Heart right ventricle (tissue), 16 donors: ENCODE results near the gene SLC22A23. TPM values are rescaled to one million over a fixed set of nuclear protein-coding genes. Genes with fewer than 3 reads are reported as not detected.

Experiments
- ATAC-seq, 8 donors: fragments of 200-7000 bp; cut with Tn5 transposase; one replicate each; pipeline ENCODE4 v1.9.1; 2020; ENCODE audit warnings: mild to moderate bottlenecking in 8 of 8, moderate library complexity in 8 of 8, moderate number of reproducible peaks in 1 of 8
- DNase-seq, 2 donors: peaks; one replicate each; pipeline ENCODE4 v3.0.0-alpha.2; 2020
- H3K27ac ChIP-seq, 10 donors: fragments of 200-600 bp; sonication (generic) in 2 of 10; one replicate each; pipeline versions ENCODE4 v1.5.0 to v1.8.0; 2020 to 2022; ENCODE audit warnings: mild to moderate bottlenecking in 3 of 10
- H3K27me3 ChIP-seq, 7 donors: fragments of 200-600 bp; one replicate each; pipeline ENCODE4 v1.8.0; 2021 to 2022; ENCODE audit warnings: mild to moderate bottlenecking in 2 of 7
- H3K36me3 ChIP-seq, 9 donors: fragments of 200-600 bp; sonication (generic) in 1 of 9; one replicate each; pipeline versions ENCODE4 v1.5.0 to v1.8.0; 2020 to 2022; ENCODE audit warnings: mild to moderate bottlenecking in 2 of 9
- H3K4me1 ChIP-seq, 9 donors: fragments of 200-600 bp; sonication (generic) in 1 of 9; one replicate each; pipeline versions ENCODE4 v1.5.0 to v1.8.0; 2020 to 2022; ENCODE audit warnings: mild to moderate bottlenecking in 4 of 9
- H3K4me3 ChIP-seq, 10 donors: fragments of 200-600 bp; sonication (generic) in 2 of 10; one replicate each; pipeline versions ENCODE4 v1.5.0 to v1.8.0; 2020 to 2022; ENCODE audit warnings: mild to moderate bottlenecking in 7 of 10, moderate library complexity in 2 of 10
- H3K9me3 ChIP-seq, 11 donors: fragments of 200-600 bp in 10 of 11; sonication (generic) in 2 of 11; one replicate each; pipeline versions ENCODE4 v1.5.0 to v1.8.0; 2013 to 2022; ENCODE audit warnings: mild to moderate bottlenecking in 2 of 11, control low read depth in 1 of 11, moderate library complexity in 1 of 11
- CTCF ChIP-seq, 9 donors: fragments of 200-600 bp; sonication (generic) in 2 of 9; IDR thresholded peaks; one replicate each; pipeline versions ENCODE4 v1.5.0 to v1.8.0; 2021 to 2022; ENCODE audit warnings: antibody characterized with exemption in 9 of 9, mild to moderate bottlenecking in 5 of 9, moderate library complexity in 1 of 9
- WGBS, 2 donors: extraction: QIAGEN DNeasy Blood & Tissue Kit; methylation state at CpG; one replicate each; pipeline ENCODE4 v1.1.7; 2013; ENCODE audit warnings: inconsistent platforms in 1 of 2; 5-methylcytosine and 5-hydroxymethylcytosine counted together
- intact Hi-C, 10 donors: fragments of 100-400 bp; cut with DNase I; formaldehyde crosslinking; loops; one replicate each; pipeline versions ENCODE4 v1.11.1 to v1.14.2; 2022
- polyA plus RNA-seq, 2 donors: library from polyadenylated mRNA; stranded (reverse); fragments of 200-250 nt; gene quantifications; one replicate each; pipeline ENCODE4 v1.2.3, GENCODE V29; 2013
- total RNA-seq, 10 donors: library from RNA; stranded (reverse); fragmentation: NEBNext Ultra II Directional in 3 of 10; extraction: Animal tissue kit (Norgen Biotek cat#: 25700) in 3 of 10; gene quantifications; one replicate each; pipeline versions ENCODE4 v1.2.1 to v1.2.4, GENCODE V29; 2021 to 2023
- donor health status: Arrhythmogenic right ventricular cardiomyopathy.
- donor health status: ischemic (EF 13 %, LVEDD 7.1; RV severe dilation, severe dysfunction).
- donor health status: healthy with polysubstance abuse.
- donor health status: DM: no; HTN: yes; CAD: no.
- donor health status: DM: no; HTN: no; CAD: no.
- donor health status: ischemic (EF 25% LVEDD 6.9; RV normal size, moderate dysfunction).
- donor health status: ischemic (EF 25% LVEDD 5.7; RV mildly dilated, moderate dysfunction).
- donor health status: healthy.
- donor health status: DM: yes; HTN: yes; CAD: no.
- donor health status: Ischemic cardiomyopathy.
- donor health status: ischemic (EF 35%, LVEDD 5.7; RV mildly dilated, moderate dysfunction).
- donor health status: nonischemic (EF 11% LVEDD 7.7; RV severe dilation, severe dysfunction).
- donor health status: DM: yes; HTN: yes; CAD: no.
- donor health status: PGD.
- donor health status: ischemic (EF 29% LVEDD 5.4; RV normal size, mild dysfunction).
- donor health status: nonischemic (EF 23%, LVEDD 6.1; RV moderate dilation, normal function).

SLC22A23 gene
- total and polyA plus RNA-seq, 12 donors = 1.9 to 7.8 (median 5.1) TPM

- no peak for ATAC-seq
- intact Hi-C loops = no loop called here
- Histone ChIP-seq H3K9me3 (peaks cover 0 to 2% (median 0%) of the 10 kb centered on the region in 11 donors), H3K4me1 (peaks cover 0 to 2% (median 0%) of the 10 kb centered on the region in 9 donors), H3K4me3 (no peak overlapping the region), H3K27me3 (no peaks in the 10 kb centered on the region), H3K36me3 (no peaks in the 10 kb centered on the region), H3K27ac (no peak overlapping the region)
- no peak for DNase-seq
- TF ChIP-seq CTCF (IDR thresholded peaks at IDR 0.05) = no peak
- 92 to 97% methylated on average over 10 of the region's 10 CpGs for WGBS, 2 donors
Observed at GRCh38 chr6:3308106-3308505, 148.7 kb downstream of the SLC22A23 start.

GRCh38 chr6:3307436-3307835 lies 149.4 kb downstream of the SLC22A23 start:
- Histone ChIP-seq H3K27me3 (no peaks in the 10 kb centered on the region), H3K27ac (no peak overlapping the region), H3K36me3 (no peaks in the 10 kb centered on the region), H3K4me1 (no peaks in the 10 kb centered on the region), H3K4me3 (no peak overlapping the region), H3K9me3 (peaks cover 0 to 8% (median 0%) of the 10 kb centered on the region in 11 donors)
- DNase-seq (no peak), ATAC-seq (no peak)
- intact Hi-C loops = no loop called here
- WGBS, 2 donors = 92 to 93% methylated on average over 12 of the region's 12 CpGs
- TF ChIP-seq CTCF (IDR thresholded peaks at IDR 0.05) = no peak

- DNase-seq (no peak), ATAC-seq (no peak)
- H3K9me3 ChIP-seq = peaks cover 0 to 13% (median 0%) of the 10 kb centered on the region in 11 donors
- 90 to 95% methylated on average over 10 of the region's 10 CpGs for WGBS, 2 donors
- no peaks in the 10 kb centered on the region for H3K4me1 ChIP-seq
- intact Hi-C loops = no loop called here
- no peak overlapping the region for H3K27ac ChIP-seq
- H3K4me3 ChIP-seq = no peak overlapping the region
- TF ChIP-seq CTCF (IDR thresholded peaks at IDR 0.05) = no peak
- no peaks in the 10 kb centered on the region for H3K36me3 ChIP-seq
- H3K27me3 ChIP-seq = no peaks in the 10 kb centered on the region
Observed at GRCh38 chr6:3306848-3307247, 150.0 kb downstream of the SLC22A23 start.

GRCh38 chr6:3305831-3306230 lies 151.0 kb downstream of the SLC22A23 start:
- no peaks in the 10 kb centered on the region for H3K36me3 ChIP-seq
- H3K9me3 ChIP-seq = peaks cover 0 to 17% (median 0%) of the 10 kb centered on the region in 11 donors
- H3K4me1 ChIP-seq = no peaks in the 10 kb centered on the region
- DNase-seq (no peak), ATAC-seq (no peak)
- TF ChIP-seq CTCF (IDR thresholded peaks at IDR 0.05) = no peak
- no peak overlapping the region for H3K27ac ChIP-seq
- peaks cover 0 to 3% (median 0%) of the 10 kb centered on the region in 7 donors for H3K27me3 ChIP-seq
- no peak overlapping the region for H3K4me3 ChIP-seq
- intact Hi-C loops = no loop called here
- 81 to 96% methylated on average over 3 of the region's 3 CpGs for WGBS, 2 donors
